Gastrocnemius medialis (tissue), 4 donors: ENCODE data around the gene GPATCH3. TPM values are rescaled to one million over a fixed set of nuclear protein-coding genes. Genes with fewer than 3 reads are reported as not detected.
A peak's percentile ranks its signal among the peaks of the same experiment; 100 is the strongest.

Source experiments
- ATAC-seq, 2 donors: fragments of 150-250 bp; one replicate each; pipeline ENCODE4 v1.9.1; 2016
- DNase-seq, 2 donors: peaks; one replicate each; pipeline ENCODE4 v3.0.0-alpha.2; 2019
- H3K27ac ChIP-seq, 4 donors: fragments of 200-600 bp; sonication (generic); 1 replicate in 1 of 4; 2 replicates in 3 of 4; pipeline ENCODE4 v1.5.1; 2016 to 2018; ENCODE audit warnings: mild to moderate bottlenecking in 2 of 4, moderate library complexity in 1 of 4
- H3K27me3 ChIP-seq, 3 donors: fragments of 200-600 bp; sonication (generic) in 2 of 3; 1 replicate in 1 of 3; 2 replicates in 2 of 3; pipeline versions ENCODE4 v1.5.1 to v1.6.0; 2016 to 2019; ENCODE audit warnings: mild to moderate bottlenecking in 1 of 3, moderate library complexity in 1 of 3
- H3K36me3 ChIP-seq, 2 donors: fragments of 200-600 bp; sonication (generic) in 1 of 2; one replicate each; pipeline ENCODE4 v1.5.1; 2017 to 2018
- H3K4me1 ChIP-seq, 2 donors: fragments of 200-600 bp; sonication (generic) in 1 of 2; one replicate each; pipeline ENCODE4 v1.5.1; 2016 to 2017; ENCODE audit warnings: mild to moderate bottlenecking in 2 of 2
- H3K4me3 ChIP-seq, 4 donors: fragments of 200-600 bp; sonication (generic) in 3 of 4; 1 replicate in 1 of 4; 2 replicates in 3 of 4; pipeline ENCODE4 v1.5.1; 2016 to 2019; ENCODE audit warnings: mild to moderate bottlenecking in 2 of 4
- H3K9me3 ChIP-seq, 3 donors: fragments of 200-600 bp; sonication (generic) in 2 of 3; 1 replicate in 1 of 3; 2 replicates in 2 of 3; pipeline ENCODE4 v1.5.1; 2016 to 2019
- POLR2A ChIP-seq, 2 donors: fragments of 450-650 bp; IDR thresholded peaks; one replicate each; pipeline ENCODE4 v1.6.1; 2017; ENCODE audit warnings: antibody characterized with exemption in 2 of 2, mild to moderate bottlenecking in 2 of 2, moderate library complexity in 2 of 2
- in situ Hi-C, 4 donors: fragments of 200-750 bp; cut with MboI; loops; one replicate each; pipeline versions ENCODE4 v1.15.0 to v1.8.0; 2017; ENCODE audit warnings: low sequenced_read_pairs in 4 of 4
- intact Hi-C: fragments of 100-400 bp; cut with DNase I; formaldehyde crosslinking; loops from one replicate; pipeline ENCODE4 v1.15.1; 2023; ENCODE audit warnings: low total_unique reads
- total RNA-seq, 4 donors: library from RNA; depleted of rRNA; stranded (reverse); fragments of >200 nt; gene quantifications; one replicate each; pipeline versions ENCODE4 v1.1.0 to v1.2.3, GENCODE V29; 2016
- TF ChIP-seq, protein P1 (sequence below), 5 experiments: fragments of 450-650 bp in 3 of 5; fragments of 200-600 bp in 2 of 5; sonication (generic) in 2 of 5; IDR thresholded peaks in 4 of 5; conservative IDR thresholded peaks in 1 of 5; 1 replicate in 4 of 5; 2 replicates in 1 of 5; pipeline ENCODE4 v1.5.1; 2016 to 2019; ENCODE audit warnings: antibody characterized with exemption in 5 of 5, mild to moderate bottlenecking in 3 of 5, moderate library complexity in 3 of 5

The GPATCH3 gene
- total RNA-seq, 4 donors from 2014 or later, result 13.7 to 20.4 (median 16.9) TPM

DNA sequence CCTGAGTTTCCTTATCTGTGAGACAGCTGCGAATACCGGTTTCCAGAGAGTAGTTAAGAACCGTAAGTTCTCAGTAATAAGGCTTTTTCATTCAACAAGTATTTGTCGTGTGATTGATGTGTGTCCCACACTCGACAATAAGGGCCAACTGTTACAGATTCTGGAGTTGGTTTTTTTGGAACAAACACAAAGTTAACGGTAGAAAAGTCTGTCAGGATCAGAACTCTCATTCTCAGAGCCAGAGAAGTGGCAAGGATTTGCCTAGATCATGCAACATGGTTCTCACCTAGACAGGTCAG, 22.1 kb upstream of the GPATCH3 start:
- Histone ChIP-seq H3K27ac (peak overlapping the region; percentile 86 to 94 (median 90)), H3K27me3 (no peaks in the 10 kb centered on the region)
- ATAC-seq, result no peak

DNA sequence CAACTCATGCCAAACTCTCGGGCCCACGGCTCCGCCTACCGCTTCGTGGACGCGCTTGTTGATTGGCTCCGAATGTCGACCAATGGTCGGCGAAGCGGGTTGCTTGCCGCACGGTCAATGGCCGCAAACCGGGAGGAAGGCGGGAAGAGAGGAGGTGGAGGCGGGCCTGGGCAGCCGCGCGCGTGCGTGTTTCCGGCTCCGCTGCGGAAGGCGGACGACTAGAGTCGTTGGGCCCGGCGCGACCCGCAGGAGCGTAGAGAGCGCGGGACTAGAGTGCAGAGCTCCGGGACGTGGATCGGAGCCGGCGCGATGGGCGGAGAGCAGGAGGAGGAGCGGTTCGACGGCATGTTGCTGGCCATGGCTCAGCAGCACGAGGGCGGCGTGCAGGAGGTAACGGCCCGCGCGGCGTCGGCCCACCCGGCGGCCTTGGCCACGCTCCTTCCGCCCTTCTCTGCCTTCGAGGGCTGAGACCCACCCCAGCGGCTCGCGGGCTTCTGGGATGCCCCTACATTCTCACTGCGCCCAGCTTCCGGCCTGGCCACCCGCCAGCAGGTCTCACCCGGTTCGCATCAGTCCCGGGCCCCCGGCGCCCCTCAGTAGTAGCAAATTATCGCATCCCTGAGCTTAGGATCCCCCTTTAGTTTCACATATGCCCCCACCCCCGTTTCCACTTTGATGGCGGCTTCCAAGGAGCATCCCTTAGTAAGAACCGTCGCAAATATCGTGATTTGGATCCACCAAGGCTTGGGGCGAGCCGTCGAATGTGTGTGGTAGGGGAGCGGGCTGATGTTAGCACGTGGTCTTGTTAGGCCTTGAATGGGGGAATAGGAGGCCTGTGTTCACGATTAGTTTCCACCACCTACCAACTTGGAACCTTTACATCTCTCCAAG, 21.5 kb upstream of the GPATCH3 start, which contains the start of gene NUDC:
Gene NUDC, plus strand, starts transcription at position 204 of the 891 bp plus-strand sequence. Its CDS starts 106 bp downstream, at position 310.
- Histone ChIP-seq H3K4me1 (peaks cover 16 to 20% of the 10 kb centered on the region in 2 donors), H3K27me3 (no peaks in the 10 kb centered on the region), H3K4me3 (peak within 1 kb of the TSS; percentile 85 to 97 (median 88)), H3K36me3 (peaks cover 0 to 26% of the 10 kb centered on the region in 2 donors), H3K27ac (peak within 1 kb of the TSS; percentile 86 to 94 (median 90)), H3K9me3 (no peaks in the 10 kb centered on the region)
- TF ChIP-seq POLR2A (IDR thresholded peaks at IDR 0.05), result peak; percentile 90 to 94
- TF ChIP-seq, protein P1, sequence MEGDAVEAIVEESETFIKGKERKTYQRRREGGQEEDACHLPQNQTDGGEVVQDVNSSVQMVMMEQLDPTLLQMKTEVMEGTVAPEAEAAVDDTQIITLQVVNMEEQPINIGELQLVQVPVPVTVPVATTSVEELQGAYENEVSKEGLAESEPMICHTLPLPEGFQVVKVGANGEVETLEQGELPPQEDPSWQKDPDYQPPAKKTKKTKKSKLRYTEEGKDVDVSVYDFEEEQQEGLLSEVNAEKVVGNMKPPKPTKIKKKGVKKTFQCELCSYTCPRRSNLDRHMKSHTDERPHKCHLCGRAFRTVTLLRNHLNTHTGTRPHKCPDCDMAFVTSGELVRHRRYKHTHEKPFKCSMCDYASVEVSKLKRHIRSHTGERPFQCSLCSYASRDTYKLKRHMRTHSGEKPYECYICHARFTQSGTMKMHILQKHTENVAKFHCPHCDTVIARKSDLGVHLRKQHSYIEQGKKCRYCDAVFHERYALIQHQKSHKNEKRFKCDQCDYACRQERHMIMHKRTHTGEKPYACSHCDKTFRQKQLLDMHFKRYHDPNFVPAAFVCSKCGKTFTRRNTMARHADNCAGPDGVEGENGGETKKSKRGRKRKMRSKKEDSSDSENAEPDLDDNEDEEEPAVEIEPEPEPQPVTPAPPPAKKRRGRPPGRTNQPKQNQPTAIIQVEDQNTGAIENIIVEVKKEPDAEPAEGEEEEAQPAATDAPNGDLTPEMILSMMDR (IDR thresholded peaks at IDR 0.05 in 4 of 5, conservative IDR thresholded peaks at IDR 0.05 in 1 of 5), result no peak
- intact Hi-C loops (loop anchor here (2.0 kb wide), 1 partner anchor 31 kb away; the partner anchor contains the start of gene GPN2), in situ Hi-C loops (no loop called here)
- peak; percentile 99 for ATAC-seq
- DNase-seq, result peak; percentile 97

More for the DNA sequence above, 22.1 kb upstream of the GPATCH3 start:
- intact Hi-C loops (no loop called here), in situ Hi-C loops (no loop called here)
- H3K4me1 ChIP-seq, result peaks cover 16 to 20% of the 10 kb centered on the region in 2 donors
- peaks cover 0 to 28% of the 10 kb centered on the region in 2 donors for H3K36me3 ChIP-seq
- peak overlapping the region; percentile 85 to 97 (median 88) for H3K4me3 ChIP-seq
- no peak for DNase-seq
- TF ChIP-seq POLR2A (IDR thresholded peaks at IDR 0.05), result no peak
- no peaks in the 10 kb centered on the region for H3K9me3 ChIP-seq

DNA sequence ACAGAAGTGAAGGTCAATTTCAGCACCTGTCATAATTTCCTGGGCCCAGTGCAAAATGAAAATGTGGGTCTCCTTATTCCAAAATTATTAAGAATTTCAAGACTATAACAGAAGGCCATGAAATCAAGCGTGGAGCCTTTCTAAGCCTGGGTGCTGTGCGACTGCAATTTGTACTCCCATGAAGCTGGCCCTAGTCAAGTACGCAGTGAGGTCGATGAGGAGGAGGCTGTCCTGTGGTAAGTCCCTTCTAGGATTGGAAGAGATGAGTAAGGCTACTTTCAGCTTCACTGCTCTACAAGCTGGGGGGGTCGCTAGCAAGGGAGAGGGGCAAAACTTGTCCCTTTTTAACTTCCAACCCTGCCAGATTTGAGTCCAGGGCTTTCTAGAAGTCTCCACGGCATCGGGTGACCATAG, 20.9 kb upstream of the GPATCH3 start:
- Histone ChIP-seq H3K4me1 (peaks cover 16 to 20% of the 10 kb centered on the region in 2 donors), H3K36me3 (peaks cover 0 to 20% of the 10 kb centered on the region in 2 donors), H3K27ac (peak overlapping the region; percentile 86 to 94 (median 90)), H3K27me3 (no peaks in the 10 kb centered on the region), H3K4me3 (peak overlapping the region; percentile 85 to 97 (median 88)), H3K9me3 (no peaks in the 10 kb centered on the region)
- intact Hi-C loops, result loop anchor here (2.0 kb wide), 1 partner anchor 30 kb away; the partner anchor contains the start of gene GPN2
- DNase-seq (no peak), ATAC-seq (peak; percentile 63)
- in situ Hi-C loops, result no loop called here
- TF ChIP-seq, protein P1 (IDR thresholded peaks at IDR 0.05 in 4 of 5, conservative IDR thresholded peaks at IDR 0.05 in 1 of 5), result no peak
- TF ChIP-seq POLR2A (IDR thresholded peaks at IDR 0.05), result no peak

DNA sequence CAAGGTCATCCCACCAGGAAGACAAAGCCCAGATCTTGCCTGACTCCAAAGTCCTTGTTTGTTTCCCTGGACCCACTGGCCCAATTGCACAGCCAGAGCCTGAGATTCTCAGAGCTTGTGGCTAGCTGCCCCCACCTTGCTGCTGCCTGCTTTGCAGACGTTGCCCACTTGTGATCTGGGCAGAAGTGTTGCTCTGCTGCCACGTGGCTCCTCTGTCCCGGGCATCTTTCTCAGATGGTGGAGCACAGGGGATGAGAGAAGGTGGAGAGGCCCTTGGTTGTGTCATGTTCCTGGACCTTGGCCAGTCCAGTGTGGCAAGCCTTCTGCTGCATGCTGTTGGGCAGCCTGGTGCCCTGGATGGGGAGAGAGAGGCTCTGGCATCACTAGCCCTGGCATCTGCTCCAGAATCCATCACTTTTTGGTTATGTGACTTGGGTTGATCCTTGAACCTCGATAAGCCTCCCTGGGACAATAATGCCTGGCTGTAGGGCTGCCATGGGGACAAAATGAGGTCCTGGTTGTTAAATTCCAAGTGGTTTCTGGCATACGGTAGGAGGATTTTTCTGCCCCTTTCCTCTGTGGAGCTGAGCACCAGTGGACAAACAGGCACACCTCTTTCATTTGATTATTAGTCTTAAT, 15.1 kb upstream of the GPATCH3 start:
- H3K4me1 ChIP-seq, result peaks cover 8 to 9% of the 10 kb centered on the region in 2 donors
- H3K9me3 ChIP-seq, result no peaks in the 10 kb centered on the region
- no peaks in the 10 kb centered on the region for H3K36me3 ChIP-seq
- TF ChIP-seq, protein P1 (IDR thresholded peaks at IDR 0.05 in 4 of 5, conservative IDR thresholded peaks at IDR 0.05 in 1 of 5), result no peak
- in situ Hi-C loops, result no loop called here
- H3K27ac ChIP-seq, result peak overlapping the region in 2 of 4 donors; percentile 73
- peak in 1 of 2 donors; percentile 53 for DNase-seq
- intact Hi-C loops, result no loop called here
- no peaks in the 10 kb centered on the region for H3K27me3 ChIP-seq
- no peak overlapping the region for H3K4me3 ChIP-seq
- ATAC-seq, result peak in 1 of 2 donors; percentile 49
